ENCODE measurements around the gene B3GALNT2.
A peak's percentile ranks its signal among the peaks of the same experiment; 100 is the strongest.
"Not testable (repeated sequence)": the region's sequence is repeated elsewhere in the genome, so short reads cannot be mapped to it uniquely, and the experiment has no call there.

B3GALNT2 gene

DNA sequence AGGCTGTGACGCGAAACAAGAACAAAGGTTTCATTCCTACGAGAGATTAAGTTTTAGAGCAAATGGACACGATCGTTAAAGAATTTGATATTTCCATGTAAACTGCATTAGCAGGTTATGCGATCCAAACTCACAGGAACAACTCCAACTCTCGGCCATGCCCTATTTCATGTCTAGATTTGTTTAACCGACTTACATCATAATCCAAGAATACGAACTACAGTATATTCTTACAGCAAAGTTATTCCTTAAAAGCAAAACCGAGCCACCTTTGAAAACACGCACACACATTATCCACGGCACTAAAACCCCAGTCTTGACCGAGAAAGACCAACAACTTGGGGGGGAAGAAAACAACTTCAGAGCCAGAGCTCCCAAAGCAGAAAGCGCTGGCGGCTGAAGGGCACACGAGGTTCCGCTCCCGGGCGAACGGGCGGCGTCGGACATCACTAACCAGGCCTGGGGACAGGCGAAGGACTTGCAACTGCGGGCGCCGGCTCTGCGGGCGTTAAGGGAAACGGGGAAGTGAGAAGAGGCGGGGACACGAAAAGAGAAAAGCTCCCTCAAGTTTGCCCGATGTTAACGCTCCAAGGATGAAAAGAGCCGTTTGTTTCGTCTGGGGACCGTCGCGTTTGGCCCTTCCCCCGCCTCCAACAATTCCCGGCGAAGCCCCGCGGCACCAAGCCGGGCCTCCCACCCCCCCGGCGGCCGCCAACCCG lies 690 bp downstream of the B3GALNT2 start:
- DNase-seq: peak; percentile 59

GRCh38 chr1:235502601-235503402 lies 1.4 kb downstream of the B3GALNT2 start:
- peak; percentile 18 for DNase-seq

GRCh38 chr1:235500971-235501540 lies 3.2 kb downstream of the B3GALNT2 start:
- DNase-seq: no peak

DNA sequence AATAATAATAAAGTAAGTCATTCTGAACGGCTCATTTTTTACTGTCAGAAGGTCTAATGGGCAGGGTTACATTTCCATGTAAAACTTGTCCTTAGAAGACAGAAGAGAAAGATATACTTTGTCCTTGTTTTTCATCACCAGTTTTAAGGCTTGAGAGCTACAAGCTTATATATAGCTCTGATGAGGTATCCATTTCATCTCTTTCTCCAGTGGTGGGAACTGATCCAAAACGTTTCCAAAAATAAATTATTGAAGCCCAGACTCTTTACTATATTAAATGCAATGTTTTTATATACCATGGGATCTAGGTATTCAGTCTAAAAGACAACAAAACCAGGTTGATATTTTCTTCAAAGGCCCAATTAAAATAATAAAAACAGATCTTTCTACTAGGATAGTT lies 8.7 kb downstream of the B3GALNT2 start:
- DNase-seq: no peak

GRCh38 chr1:235495030-235495429 lies 9.2 kb downstream of the B3GALNT2 start:
- no peak for DNase-seq

DNA sequence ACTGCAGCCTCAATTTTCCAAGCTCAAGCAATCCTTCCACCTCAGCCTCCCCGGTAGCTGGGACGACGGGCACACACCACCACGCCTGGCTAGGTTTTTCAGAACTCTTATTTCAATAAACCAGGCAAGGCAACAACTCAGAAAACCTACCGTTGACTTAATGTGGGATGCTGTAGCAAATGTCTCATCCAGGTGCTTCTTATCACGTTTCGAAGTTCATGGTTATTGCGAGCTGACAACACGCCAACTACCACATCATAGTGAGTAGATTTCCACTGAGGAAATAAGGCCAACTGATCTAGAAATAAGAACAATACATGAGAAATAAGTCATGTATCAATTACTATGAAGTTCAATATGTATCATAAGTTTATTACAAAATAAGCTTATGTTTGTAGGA lies 9.7 kb downstream of the B3GALNT2 start:
- no peak for DNase-seq

- no peak for DNase-seq
Observed at GRCh38 chr1:235491644-235492043, 12.6 kb downstream of the B3GALNT2 start.

DNA sequence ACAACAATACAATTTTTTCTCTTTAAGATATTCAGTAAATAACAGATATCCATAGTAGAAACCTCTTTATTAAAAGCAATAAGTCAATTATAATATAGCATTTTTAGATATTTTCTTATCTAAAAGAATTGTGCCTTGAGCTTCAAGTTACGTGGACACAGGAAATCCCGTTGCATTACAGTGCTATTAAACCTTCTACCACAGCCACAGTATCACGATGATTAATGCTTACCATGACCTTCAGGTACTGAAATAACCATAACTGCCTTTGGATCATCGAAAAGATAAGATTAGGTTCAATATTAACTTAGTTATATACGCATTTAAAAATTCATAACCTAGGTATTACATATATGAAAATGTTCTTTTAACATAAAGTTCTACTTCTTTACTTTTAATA lies 17.9 kb downstream of the B3GALNT2 start:
- DNase-seq: no peak

DNA sequence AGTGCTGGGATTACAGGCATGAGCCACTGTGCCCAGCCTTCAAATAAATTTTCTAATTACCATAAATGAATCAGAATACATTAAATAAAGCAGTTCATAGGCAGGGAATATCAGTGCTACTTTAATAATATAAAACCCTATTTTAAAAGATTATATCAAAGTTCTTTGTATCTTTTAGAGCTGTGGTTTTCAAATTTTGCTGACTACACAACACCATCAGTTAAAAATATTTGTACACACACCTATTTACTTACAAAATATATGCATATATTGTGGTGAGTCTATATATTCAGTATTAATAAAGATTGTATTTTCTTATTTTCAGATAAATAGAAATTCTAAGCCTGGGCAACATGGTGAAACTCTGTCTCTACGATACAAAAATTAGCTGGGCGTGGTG lies 18.7 kb downstream of the B3GALNT2 start:
- DNase-seq: no peak

DNA sequence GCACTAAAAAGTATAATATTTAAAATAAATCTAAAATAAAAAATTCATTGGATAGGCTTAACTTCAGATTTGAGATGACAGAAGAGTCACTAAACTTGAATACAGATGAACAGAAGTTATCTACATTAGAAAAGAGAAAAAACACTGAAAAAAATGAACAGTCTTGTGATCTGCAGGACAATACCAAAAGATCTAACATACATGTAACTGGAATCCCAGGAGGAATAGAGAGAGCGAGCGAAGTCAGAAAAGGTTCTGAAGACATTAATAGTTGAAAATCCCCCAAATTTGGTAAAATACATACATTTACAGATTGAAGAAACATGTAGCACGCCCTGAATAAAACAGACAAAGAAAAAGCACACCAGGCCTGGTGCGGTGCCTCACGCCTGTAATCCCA lies 21.2 kb downstream of the B3GALNT2 start:
- DNase-seq: no peak

DNA sequence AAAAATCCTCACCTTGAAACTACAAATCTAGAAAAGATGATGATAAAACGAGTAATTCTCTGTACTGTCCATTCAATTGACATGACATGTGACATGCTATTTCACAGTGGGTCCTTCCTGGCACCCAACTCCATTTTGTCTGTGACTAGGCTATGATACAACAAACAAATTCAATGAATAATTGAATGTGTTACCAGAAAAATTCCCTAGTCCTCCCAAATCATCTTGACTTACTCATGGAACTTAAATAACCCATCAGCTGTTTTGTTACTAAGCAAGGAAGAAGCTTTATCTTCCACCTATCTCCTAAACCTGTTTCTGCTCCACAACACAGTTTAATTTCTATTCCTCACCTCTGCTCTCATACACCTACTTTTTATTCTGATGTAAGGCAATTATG lies 30.4 kb downstream of the B3GALNT2 start:
- DNase-seq: no peak

DNA sequence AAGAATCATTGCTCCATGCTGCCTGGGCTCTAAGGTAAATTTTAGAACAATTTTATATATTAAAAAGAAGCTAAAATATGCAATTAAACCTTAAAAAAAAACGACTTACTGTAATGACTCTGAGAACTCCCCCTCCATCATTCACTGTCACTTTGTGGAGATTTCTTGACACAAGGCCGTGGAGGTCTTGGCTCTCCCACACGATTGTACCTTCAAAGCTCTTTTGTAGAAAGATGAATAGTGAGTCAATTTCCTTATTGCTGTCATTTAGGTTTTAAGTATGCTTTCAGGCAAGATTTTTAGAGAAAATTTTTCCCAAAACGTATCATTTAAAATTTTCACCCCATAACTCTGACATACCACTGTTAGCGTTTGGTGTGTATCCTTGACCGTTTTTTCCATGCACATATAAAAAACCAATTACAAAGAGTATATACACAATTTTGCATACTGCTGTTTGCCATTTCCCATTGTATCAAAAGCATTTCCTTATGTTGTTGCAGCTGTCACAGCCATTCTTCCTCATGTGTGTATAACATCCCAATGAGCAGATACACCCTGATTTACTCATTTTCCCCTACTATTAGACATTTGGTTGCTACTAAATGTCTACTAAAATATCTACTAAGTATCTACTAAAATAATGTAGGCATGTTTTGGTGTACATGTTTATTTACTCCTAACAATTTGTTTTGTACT lies 33.4 kb downstream of the B3GALNT2 start:
- DNase-seq: no peak

DNA sequence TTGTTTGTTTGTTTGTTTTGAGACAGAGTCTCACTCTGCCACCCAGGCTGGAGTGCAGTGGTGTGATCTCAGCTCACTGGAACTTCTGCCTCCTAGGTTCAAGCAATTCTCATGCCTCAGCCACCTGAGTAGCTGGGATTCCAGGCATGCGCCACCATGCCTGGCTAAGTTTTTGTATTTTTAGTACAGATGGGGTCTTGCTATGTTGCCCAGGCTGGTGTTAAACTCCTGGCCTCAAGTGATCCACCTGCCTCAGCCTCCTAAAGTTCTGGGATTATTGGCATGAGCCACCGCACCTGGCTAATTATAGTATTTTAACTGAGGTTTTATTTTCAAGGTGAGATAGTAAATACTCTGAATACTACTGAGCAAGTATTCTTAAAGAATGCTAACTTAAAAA lies 34.4 kb downstream of the B3GALNT2 start:
- not testable (repeated sequence) for DNase-seq

DNA sequence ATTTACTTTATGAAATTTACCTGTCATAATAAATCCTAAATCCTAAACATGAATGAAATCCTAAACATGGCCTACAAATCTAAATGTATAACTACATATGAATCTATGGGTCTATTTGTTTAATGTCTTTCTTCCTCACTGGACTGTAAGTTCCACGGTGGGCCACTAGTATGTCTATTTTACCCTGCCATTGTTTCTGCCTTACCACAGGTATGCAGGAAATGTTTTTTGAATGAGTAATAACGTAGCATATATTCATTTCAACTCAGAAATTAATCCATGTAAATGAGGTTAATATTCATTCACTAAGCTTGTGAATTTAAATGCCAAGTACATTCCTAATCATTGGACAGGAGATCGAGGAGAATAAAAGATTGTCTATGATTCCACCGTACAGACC lies 35.3 kb downstream of the B3GALNT2 start:
- no peak for DNase-seq

DNA sequence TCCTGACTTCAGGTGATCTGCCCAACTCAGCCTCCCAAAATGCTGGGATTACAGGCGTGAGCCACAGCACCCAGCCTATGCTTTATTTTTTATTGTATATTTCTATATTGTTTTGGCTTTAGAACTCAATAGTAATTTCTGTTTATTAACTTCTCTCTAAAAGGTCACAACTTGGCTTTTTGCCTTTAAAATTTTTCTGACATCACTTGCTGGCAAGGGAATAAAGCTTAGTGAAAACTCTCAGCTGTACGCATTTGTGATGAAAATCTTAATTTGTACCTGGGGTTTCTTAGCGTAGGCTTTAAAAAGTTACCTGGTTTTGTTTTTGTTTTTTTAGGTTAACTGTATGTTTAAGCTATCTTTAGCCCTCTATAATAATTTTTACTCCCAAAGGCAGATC lies 36.2 kb downstream of the B3GALNT2 start:
- no peak for DNase-seq

- DNase-seq: no peak
Observed at GRCh38 chr1:235465066-235465465, 39.2 kb downstream of the B3GALNT2 start.

DNA sequence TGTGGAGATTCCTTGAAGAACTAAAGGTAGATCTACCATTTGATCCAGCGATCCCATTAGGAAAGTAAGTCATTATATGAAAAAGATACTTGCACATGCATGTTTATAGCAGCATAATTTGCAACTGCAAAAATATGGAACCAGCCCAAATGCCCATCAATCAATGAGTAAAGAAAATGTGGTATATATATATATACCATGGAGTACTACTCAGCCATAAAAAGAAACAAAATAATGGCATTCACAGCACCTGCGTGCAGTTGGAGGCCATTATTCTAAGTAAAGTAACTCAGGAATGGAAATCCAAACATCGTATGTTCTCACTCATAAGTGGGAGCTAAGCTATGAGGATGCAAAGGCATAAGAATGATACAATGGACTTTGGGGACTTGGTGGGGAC lies 41.4 kb downstream of the B3GALNT2 start:
- not testable (repeated sequence) for DNase-seq

- DNase-seq: no peak
Observed at GRCh38 chr1:235461954-235462353, 42.3 kb downstream of the B3GALNT2 start.

- no peak for DNase-seq
Observed at GRCh38 chr1:235460770-235461169, 43.5 kb downstream of the B3GALNT2 start.

GRCh38 chr1:235457856-235458255 lies 46.4 kb downstream of the B3GALNT2 start:
- DNase-seq: not testable (repeated sequence)

GRCh38 chr1:235455823-235456222 lies 48.4 kb downstream of the B3GALNT2 start:
- DNase-seq: no peak

GRCh38 chr1:235455097-235455496 lies 49.2 kb downstream of the B3GALNT2 start:
- DNase-seq: no peak

DNA sequence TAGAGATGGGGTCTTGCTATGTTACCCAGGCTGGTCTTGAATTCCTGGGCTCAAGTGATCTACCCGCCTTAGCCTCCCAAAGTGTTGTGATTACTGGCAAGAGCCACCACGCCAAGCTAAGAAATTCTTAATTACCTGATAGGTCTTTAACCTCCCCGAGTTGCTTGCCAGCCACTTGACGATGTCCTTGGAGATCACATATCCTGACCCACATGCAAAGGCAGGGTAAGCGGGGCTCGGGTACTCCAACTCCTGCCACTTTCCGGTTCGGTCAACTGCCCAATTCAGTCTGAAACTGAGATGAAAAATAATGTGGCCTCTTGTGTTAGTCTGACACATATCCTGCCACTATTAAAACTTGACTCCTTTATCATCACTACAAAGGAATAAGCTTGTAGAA lies 50.2 kb downstream of the B3GALNT2 start:
- no peak for DNase-seq

Measured in midbrain (tissue), 1 donor.